NCI-H345 treated with DMSO at 0.1 percent for 48 hours (cell line): ENCODE measurements around the gene KCNK17.

ENCODE experiments used
- DNase-seq: peaks from one replicate; lab custom pipeline; 2025; ENCODE audit not compliant: unreplicated experiment; lab: John Stamatoyannopoulos, UW

Gene KCNK17

GRCh38 chr6:39269961-39270360 lies 44.3 kb downstream of the KCNK17 start:
- no peak for DNase-seq

- no peak for DNase-seq
Observed at GRCh38 chr6:39268721-39269120, 45.5 kb downstream of the KCNK17 start.

- DNase-seq: peak; percentile 67
Observed at GRCh38 chr6:39268171-39268570, 46.0 kb downstream of the KCNK17 start.

GRCh38 chr6:39266782-39267355 lies 47.4 kb downstream of the KCNK17 start:
- DNase-seq: no peak

- DNase-seq: peak; percentile 76
Observed at GRCh38 chr6:39266375-39266774, 47.8 kb downstream of the KCNK17 start.

GRCh38 chr6:39263303-39264037 lies 50.7 kb downstream of the KCNK17 start:
- no peak for DNase-seq

- DNase-seq: no peak
Observed at GRCh38 chr6:39261751-39262150, 52.5 kb downstream of the KCNK17 start.

GRCh38 chr6:39260953-39261352 lies 53.3 kb downstream of the KCNK17 start:
- no peak for DNase-seq

GRCh38 chr6:39260456-39260855 lies 53.8 kb downstream of the KCNK17 start:
- DNase-seq: no peak

GRCh38 chr6:39256294-39256940 lies 57.8 kb downstream of the KCNK17 start:
- DNase-seq: no peak

- no peak for DNase-seq
Observed at GRCh38 chr6:39254999-39255535, 59.2 kb downstream of the KCNK17 start.

GRCh38 chr6:39251406-39251805 lies 62.8 kb downstream of the KCNK17 start:
- DNase-seq: peak; percentile 51

- no peak for DNase-seq
Observed at GRCh38 chr6:39250507-39250906, 63.7 kb downstream of the KCNK17 start.

- no peak for DNase-seq
Observed at GRCh38 chr6:39249278-39249677, 64.9 kb downstream of the KCNK17 start.
